Osteocyte (in vitro differentiated cells): ENCODE data around the gene CTDSPL. TPM values are rescaled to one million over a fixed set of nuclear protein-coding genes. Genes with fewer than 3 reads are reported as not detected.

ENCODE experiments used
- DNase-seq: peaks from one replicate; pipeline ENCODE4 v3.0.0; 2021; ENCODE audit warnings: mixed read lengths; ENCODE audit not compliant: unreplicated experiment; ENCODE audit errors: extremely low spot score
- H3K27ac Mint-ChIP-seq: one replicate; pipeline ENCODE4 v1.8.0; 2021; ENCODE audit warnings: mild to moderate bottlenecking, mixed read lengths; ENCODE audit not compliant: unreplicated experiment
- H3K27me3 Mint-ChIP-seq: one replicate; pipeline ENCODE4 v1.8.0; 2021; ENCODE audit warnings: mixed read lengths; ENCODE audit not compliant: unreplicated experiment
- H3K36me3 Mint-ChIP-seq: one replicate; pipeline ENCODE4 v1.8.0; 2021; ENCODE audit warnings: mixed read lengths; ENCODE audit not compliant: unreplicated experiment
- H3K4me1 Mint-ChIP-seq: one replicate; pipeline ENCODE4 v1.8.0; 2021; ENCODE audit warnings: mixed read lengths; ENCODE audit not compliant: unreplicated experiment
- H3K4me3 Mint-ChIP-seq: one replicate; pipeline ENCODE4 v1.8.0; 2021; ENCODE audit warnings: mild to moderate bottlenecking, moderate library complexity, mixed read lengths; ENCODE audit not compliant: unreplicated experiment
- H3K9me3 Mint-ChIP-seq: one replicate; pipeline ENCODE4 v1.8.0; 2021; ENCODE audit warnings: mixed read lengths; ENCODE audit not compliant: unreplicated experiment
- total RNA-seq: library from RNA; stranded (reverse); gene quantifications from 2 replicates; pipeline ENCODE4 v1.2.1, GENCODE V29; 2021
- TF ChIP-seq, protein P1 (sequence below): fragments of 200-600 bp; sonication (generic); IDR thresholded peaks from 2 replicates; pipeline ENCODE4 v1.5.0; 2021; ENCODE audit warnings: antibody characterized with exemption, mild to moderate bottlenecking, moderate library complexity

CTDSPL gene
- total RNA-seq, 1 donor from 2014 or later = 71.6 TPM

DNA sequence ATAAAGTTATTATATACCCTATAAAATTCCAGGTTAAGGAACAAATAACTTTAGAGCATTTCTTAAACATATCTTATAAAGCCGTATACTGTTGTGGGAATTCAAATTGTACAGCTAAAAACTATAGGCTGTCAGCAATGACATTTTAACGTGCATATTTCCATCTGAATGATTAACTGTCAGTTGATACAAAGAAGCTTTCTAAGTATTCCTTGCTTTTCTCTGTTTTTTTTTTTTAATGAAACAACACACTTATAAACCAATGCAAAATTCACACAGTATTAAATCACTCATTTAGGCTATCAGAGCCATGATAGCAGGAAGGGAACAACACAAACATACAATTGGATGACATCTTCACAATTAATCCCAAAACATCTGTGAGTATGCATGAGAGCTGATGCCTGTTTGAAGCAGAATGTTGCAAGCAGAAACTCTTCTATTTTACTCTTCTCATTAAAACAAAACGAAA, 61.9 kb downstream of the CTDSPL start:
- no peak for DNase-seq
- TF ChIP-seq, protein P1, sequence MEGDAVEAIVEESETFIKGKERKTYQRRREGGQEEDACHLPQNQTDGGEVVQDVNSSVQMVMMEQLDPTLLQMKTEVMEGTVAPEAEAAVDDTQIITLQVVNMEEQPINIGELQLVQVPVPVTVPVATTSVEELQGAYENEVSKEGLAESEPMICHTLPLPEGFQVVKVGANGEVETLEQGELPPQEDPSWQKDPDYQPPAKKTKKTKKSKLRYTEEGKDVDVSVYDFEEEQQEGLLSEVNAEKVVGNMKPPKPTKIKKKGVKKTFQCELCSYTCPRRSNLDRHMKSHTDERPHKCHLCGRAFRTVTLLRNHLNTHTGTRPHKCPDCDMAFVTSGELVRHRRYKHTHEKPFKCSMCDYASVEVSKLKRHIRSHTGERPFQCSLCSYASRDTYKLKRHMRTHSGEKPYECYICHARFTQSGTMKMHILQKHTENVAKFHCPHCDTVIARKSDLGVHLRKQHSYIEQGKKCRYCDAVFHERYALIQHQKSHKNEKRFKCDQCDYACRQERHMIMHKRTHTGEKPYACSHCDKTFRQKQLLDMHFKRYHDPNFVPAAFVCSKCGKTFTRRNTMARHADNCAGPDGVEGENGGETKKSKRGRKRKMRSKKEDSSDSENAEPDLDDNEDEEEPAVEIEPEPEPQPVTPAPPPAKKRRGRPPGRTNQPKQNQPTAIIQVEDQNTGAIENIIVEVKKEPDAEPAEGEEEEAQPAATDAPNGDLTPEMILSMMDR = no peak
- Mint-ChIP-seq H3K4me1 (peaks cover 84% of the 10 kb centered on the region), H3K4me3 (no peak overlapping the region), H3K27me3 (no peaks in the 10 kb centered on the region), H3K27ac (peak overlapping the region; percentile 69), H3K36me3 (peaks cover 3% of the 10 kb centered on the region), H3K9me3 (no peaks in the 10 kb centered on the region)

DNA sequence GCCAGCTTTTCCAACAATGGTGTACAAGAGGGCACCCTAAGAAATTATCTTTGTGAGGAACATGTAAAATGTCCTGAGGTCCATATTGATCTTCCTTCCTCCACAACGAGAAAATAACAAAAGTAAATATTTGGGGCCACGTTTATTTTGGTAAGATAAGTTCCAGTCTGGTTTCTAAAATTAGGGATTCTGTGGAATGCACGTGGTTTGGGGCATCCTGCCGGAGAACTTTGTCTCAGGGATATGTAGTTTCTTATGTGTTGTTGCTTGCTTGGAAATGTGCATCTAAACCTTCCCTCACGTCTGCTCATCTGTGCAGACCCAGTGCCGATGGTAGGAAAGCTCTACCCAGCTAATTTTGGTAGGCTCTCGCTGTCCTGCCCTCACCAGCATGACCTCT, 62.8 kb downstream of the CTDSPL start:
- H3K9me3 Mint-ChIP-seq = peaks cover 5% of the 10 kb centered on the region
- peaks cover 7% of the 10 kb centered on the region for H3K36me3 Mint-ChIP-seq
- no peak overlapping the region for H3K4me3 Mint-ChIP-seq
- TF ChIP-seq, protein P1 = no peak
- DNase-seq = no peak
- peak overlapping the region; percentile 69 for H3K27ac Mint-ChIP-seq
- H3K4me1 Mint-ChIP-seq = peaks cover 76% of the 10 kb centered on the region
- H3K27me3 Mint-ChIP-seq = no peaks in the 10 kb centered on the region

DNA sequence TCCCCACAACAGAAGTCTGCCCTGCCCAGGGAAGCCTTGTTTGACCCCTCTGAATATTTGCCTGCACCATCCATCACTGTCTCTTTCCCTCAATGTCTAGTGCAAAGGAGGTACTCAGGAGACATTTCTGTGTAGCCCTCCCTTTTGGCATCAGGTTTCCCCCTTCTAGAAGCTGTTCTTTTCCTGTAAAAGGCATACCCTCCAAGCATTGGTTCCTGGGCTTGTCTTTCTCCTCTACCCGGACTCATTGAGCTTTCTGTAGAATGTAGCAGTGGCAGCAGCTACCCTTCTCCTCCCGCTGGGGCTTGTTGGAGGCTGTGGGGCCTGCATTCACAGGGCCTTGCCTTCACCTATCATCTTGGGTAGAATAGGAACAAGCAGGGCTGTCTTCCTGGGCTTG, 63.5 kb downstream of the CTDSPL start:
- peaks cover 7% of the 10 kb centered on the region for H3K36me3 Mint-ChIP-seq
- H3K27ac Mint-ChIP-seq = peak overlapping the region; percentile 69
- TF ChIP-seq, protein P1 = no peak
- no peak for DNase-seq
- H3K9me3 Mint-ChIP-seq = peaks cover 7% of the 10 kb centered on the region
- peaks cover 69% of the 10 kb centered on the region for H3K4me1 Mint-ChIP-seq
- peak overlapping the region; percentile 15 for H3K4me3 Mint-ChIP-seq
- H3K27me3 Mint-ChIP-seq = no peaks in the 10 kb centered on the region

DNA sequence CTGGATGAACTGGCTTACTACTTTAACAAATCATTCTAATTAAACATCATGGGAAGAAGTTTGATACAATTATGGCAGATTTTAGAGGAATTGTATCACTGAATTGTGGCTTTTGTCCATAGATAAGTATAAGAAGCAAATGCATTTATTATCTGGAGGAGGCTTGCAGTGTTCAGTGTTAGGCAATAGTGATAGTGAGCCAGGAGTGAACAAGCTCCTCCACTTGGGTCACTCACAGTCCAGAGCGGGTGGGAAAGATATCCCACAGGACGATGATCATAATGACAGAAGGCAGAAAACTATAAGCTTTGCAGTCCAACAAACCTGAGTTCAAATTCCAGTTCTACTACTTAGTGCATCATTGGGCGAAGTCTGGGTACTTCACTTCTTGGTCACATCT, 64.9 kb downstream of the CTDSPL start:
- Mint-ChIP-seq H3K4me3 (no peak overlapping the region), H3K27ac (peak overlapping the region; percentile 15), H3K27me3 (no peaks in the 10 kb centered on the region), H3K4me1 (peaks cover 69% of the 10 kb centered on the region), H3K9me3 (peaks cover 7% of the 10 kb centered on the region), H3K36me3 (peaks cover 13% of the 10 kb centered on the region)
- TF ChIP-seq, protein P1 = no peak
- no peak for DNase-seq

DNA sequence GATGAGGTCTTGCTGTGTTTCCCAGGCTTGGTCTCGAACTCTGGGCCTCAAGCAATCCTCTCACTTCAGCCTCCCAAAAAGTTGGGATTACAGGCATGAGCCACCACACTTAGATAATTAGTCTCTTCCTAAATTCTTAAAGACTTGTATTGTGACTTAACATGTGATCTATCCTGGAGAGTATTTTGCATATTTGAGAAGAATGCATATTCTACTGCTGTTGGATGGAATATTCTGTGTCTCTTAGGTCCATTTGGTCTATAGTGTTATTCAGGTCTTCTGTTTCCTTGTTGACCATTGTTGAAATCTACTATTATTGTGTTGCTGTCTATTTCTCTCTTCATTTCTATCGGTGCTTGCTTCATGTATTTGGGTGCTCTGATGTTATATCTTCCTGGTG, 68.8 kb downstream of the CTDSPL start:
- no peak for DNase-seq
- TF ChIP-seq, protein P1 = no peak
- no peak overlapping the region for H3K27ac Mint-ChIP-seq
- H3K4me1 Mint-ChIP-seq = peaks cover 60% of the 10 kb centered on the region
- H3K4me3 Mint-ChIP-seq = no peak overlapping the region
- peaks cover 11% of the 10 kb centered on the region for H3K36me3 Mint-ChIP-seq
- no peaks in the 10 kb centered on the region for H3K27me3 Mint-ChIP-seq
- H3K9me3 Mint-ChIP-seq = peaks cover 7% of the 10 kb centered on the region
